Measurements from ENCODE around the gene GRIK2. TPM values are rescaled to one million over a fixed set of nuclear protein-coding genes. Genes with fewer than 3 reads are reported as not detected.

The GRIK2 gene
- total and polyA plus RNA-seq, 2 of the 4 experiments (the other 2 are of a cell fraction) = 8.2 to 15.2 TPM

DNA sequence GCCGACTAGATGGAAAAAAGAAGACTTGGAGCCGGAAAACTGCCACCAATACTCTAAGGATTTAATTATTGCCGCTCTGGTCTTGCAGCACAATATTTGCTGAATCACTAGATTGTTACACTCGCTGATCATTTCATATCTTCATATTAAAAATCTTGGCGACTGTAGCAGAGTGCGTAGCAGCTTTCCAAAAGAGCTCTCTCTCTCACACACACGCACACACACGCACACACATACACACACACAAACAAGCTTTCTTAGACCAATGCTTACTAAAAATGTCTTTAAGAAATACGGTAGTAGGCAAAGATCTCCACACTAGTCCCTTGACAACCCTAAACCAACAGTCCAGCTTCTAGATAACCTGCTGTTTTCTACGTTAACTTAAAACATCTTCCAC lies 7.7 kb downstream of the GRIK2 start:
- 0 out of 2 replicates have a peak, but pooled peaks cover 2% of the 10 kb centered on the region for H3K9me1 ChIP-seq (ENCODE audit: insufficient read depth, low read length)
- H3K4me3 ChIP-seq (ENCODE audit: insufficient read depth, low read depth, low read length) = no peak overlapping the region
- BruUV-seq (replicated peaks) = no TSS peak

More for the DNA sequence above, 7.7 kb downstream of the GRIK2 start:
- Histone ChIP-seq H3K9ac (ENCODE audit: low read depth, low read length) (no peak overlapping the region), H4K20me1 (ENCODE audit: insufficient read depth, low read length) (no peaks in the 10 kb centered on the region), H3K18ac (ENCODE audit: low read depth, low read length) (no peak overlapping the region; the same call in 1 of the 2 replicates), H3K4ac (ENCODE audit: low read depth, low read length) (no peak overlapping the region), H2BK120ac (ENCODE audit: low read depth, low read length) (no peak overlapping the region), H2AFZ (replicated peaks; ENCODE audit: low read length, poor library complexity) (no peak overlapping the region), H3K36me3 (ENCODE audit: control insufficient read depth, insufficient read depth, low read length) (no peaks in the 10 kb centered on the region; the same call in 1 of the 2 replicates), H2AK9ac (replicated peaks; ENCODE audit: low read depth, low read length, poor library complexity) (no peak overlapping the region), H4K5ac (ENCODE audit: low read depth, low read length) (no peak overlapping the region; the same call in 1 of the 2 replicates), H3K56ac (ENCODE audit: extremely low read depth, insufficient read depth, low read length) (no peak overlapping the region), H4K91ac (ENCODE audit: insufficient read depth, low read depth, low read length) (no peak overlapping the region), H2BK20ac (ENCODE audit: low read depth, low read length) (no peak overlapping the region), H3K4me1 (ENCODE audit: control insufficient read depth, insufficient read depth, low read length) (0 out of 2 replicates have a peak, but pooled peaks cover 8% of the 10 kb centered on the region), H3K14ac (replicated peaks; ENCODE audit: low read depth, low read length) (no peak overlapping the region), H3K27ac (ENCODE audit: insufficient read depth, low read length) (no peak overlapping the region), H3K27me3 (ENCODE audit: control insufficient read depth, insufficient read depth, low read length) (no peaks in the 10 kb centered on the region; the same call in 1 of the 2 replicates), H4K8ac (ENCODE audit: low read depth in 2 of 2, low read length in 2 of 2) (peak overlapping the region in 1 of 2 experiments; percentile 1; a peak in 1 of 4 replicates), H3K79me1 (ENCODE audit: low read depth in 1 of 2, low read length in 2 of 2) (peaks cover 6 to 14% of the 10 kb centered on the region in 2 experiments; a peak in 2 of 4 replicates), H3K4me2 (ENCODE audit: low read depth, low read length) (peak overlapping the region; percentile 80; the same call in 1 of the 2 replicates), H2BK15ac (ENCODE audit: low read depth, low read length) (no peak overlapping the region), H3K23ac (ENCODE audit: low read depth, low read length) (0 out of 2 replicates have a peak overlapping the region, but pooled peaks have one; percentile 19), H2AK5ac (ENCODE audit: low read depth, low read length) (no peak overlapping the region), H2BK5ac (ENCODE audit: low read depth, low read length, poor library complexity, severe bottlenecking) (peak overlapping the region; percentile 14), H3K9me3 (ENCODE audit: control insufficient read depth, insufficient read depth, low read length) (no peaks in the 10 kb centered on the region)
- DNase-seq (no peak), ATAC-seq (ENCODE audit: low read depth) (no peak)
- ChIA-PET CTCF (no interaction called here), POLR2A (ENCODE audit: unreplicated experiment) (no interaction called here)
- in situ Hi-C loops (cut with MboI; ENCODE audit: low sequenced_read_pairs) = no loop called here
- 55% methylated on average over 6 of the region's 10 CpGs; no CpG with 5 or more reads in 1 of the 2 experiments for WGBS, 2 experiments (ENCODE audit: extremely low coverage in 2 of 2, insufficient read length in 1 of 2)
- TF ChIP-seq BHLHE40 (IDR thresholded peaks at IDR 0.05; ENCODE audit: low read depth, low read length) = no peak
- no peak for TF ChIP-seq RCOR1 (IDR thresholded peaks at IDR 0.05; ENCODE audit: insufficient replicate concordance, low read length)
- TF ChIP-seq, protein P1, sequence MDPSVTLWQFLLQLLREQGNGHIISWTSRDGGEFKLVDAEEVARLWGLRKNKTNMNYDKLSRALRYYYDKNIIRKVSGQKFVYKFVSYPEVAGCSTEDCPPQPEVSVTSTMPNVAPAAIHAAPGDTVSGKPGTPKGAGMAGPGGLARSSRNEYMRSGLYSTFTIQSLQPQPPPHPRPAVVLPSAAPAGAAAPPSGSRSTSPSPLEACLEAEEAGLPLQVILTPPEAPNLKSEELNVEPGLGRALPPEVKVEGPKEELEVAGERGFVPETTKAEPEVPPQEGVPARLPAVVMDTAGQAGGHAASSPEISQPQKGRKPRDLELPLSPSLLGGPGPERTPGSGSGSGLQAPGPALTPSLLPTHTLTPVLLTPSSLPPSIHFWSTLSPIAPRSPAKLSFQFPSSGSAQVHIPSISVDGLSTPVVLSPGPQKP (IDR thresholded peaks at IDR 0.05; ENCODE audit: borderline replicate concordance, low read depth, low read length) = no peak
- no peak for TF ChIP-seq NFE2L2 (IDR thresholded peaks at IDR 0.05; ENCODE audit: low read depth, low read length)
- TF ChIP-seq FOS (IDR thresholded peaks at IDR 0.05; ENCODE audit: low read depth, low read length) = no peak
- no peak for TF ChIP-seq MXI1 (IDR thresholded peaks at IDR 0.05; ENCODE audit: borderline replicate concordance, low read depth, low read length)
- dilution Hi-C loops (cut with HindIII; ENCODE audit: low sequenced_read_pairs, unreplicated experiment) = no loop called here
- intact Hi-C loops (cut with micrococcal nuclease) = loop anchor here (2.0 kb wide), 1 partner anchor 138 kb away; no protein-coding TSS in a partner anchor

All from IMR-90 (cell line).